Measurements from ENCODE around the gene ATF7IP2. TPM values are rescaled to one million over a fixed set of nuclear protein-coding genes. Genes with fewer than 3 reads are reported as not detected.

ATF7IP2 gene
- total and polyA plus RNA-seq, 2 of the 13 experiments (the other 11 are each of a cell fraction or from before 2014, with no cell fraction given), result 117 to 217 TPM

- TF ChIP-seq ATF2 (CRISPR knock-in tag; IDR thresholded peaks at IDR 0.05) (0 out of 2 replicates have a peak, but pooled peaks have one; percentile 46), PHF21A (CRISPR knock-in tag; IDR thresholded peaks at IDR 0.05) (peak; percentile 94), ZNF597 (CRISPR knock-in tag; IDR thresholded peaks at IDR 0.05) (no peak), HNF4G (IDR thresholded peaks at IDR 0.05; ENCODE audit: borderline replicate concordance, low read depth, low read length) (peak; percentile 92), HNF4G (CRISPR knock-in tag; IDR thresholded peaks at IDR 0.05; ENCODE audit: borderline replicate concordance, low read depth) (0 out of 2 replicates have a peak, but pooled peaks have one; percentile 16), ZC3H13 (CRISPR knock-in tag; IDR thresholded peaks at IDR 0.05) (no peak), HOXA7 (CRISPR knock-in tag; IDR thresholded peaks at IDR 0.05) (no peak), ZSCAN22 (CRISPR knock-in tag; IDR thresholded peaks at IDR 0.05) (no peak), CCDC6 (CRISPR knock-in tag; IDR thresholded peaks at IDR 0.05) (no peak), CEBPB (IDR thresholded peaks at IDR 0.05; ENCODE audit: borderline replicate concordance, low read depth, low read length) (peak; percentile 87), ZNF543 (CRISPR knock-in tag; IDR thresholded peaks at IDR 0.05) (0 out of 2 replicates have a peak, but pooled peaks have one; percentile 31), MBD4 (IDR thresholded peaks at IDR 0.05; ENCODE audit: borderline replicate concordance, low read length) (0 out of 2 replicates have a peak, but pooled peaks have one; percentile 45), ZNF383 (CRISPR knock-in tag; IDR thresholded peaks at IDR 0.05; ENCODE audit: borderline replicate concordance) (no peak), HIVEP1 (CRISPR knock-in tag; IDR thresholded peaks at IDR 0.05) (no peak), TGIF2 (CRISPR knock-in tag; IDR thresholded peaks at IDR 0.05) (no peak), GATAD2A (CRISPR knock-in tag; IDR thresholded peaks at IDR 0.05) (peak; percentile 93), NBN (conservative IDR thresholded peaks at IDR 0.05) (no peak), TCF7L2 (IDR thresholded peaks at IDR 0.05; ENCODE audit: low read depth, low read length) (peak; percentile 62; the same call in 1 of the 2 replicates), KDM4B (CRISPR knock-in tag; IDR thresholded peaks at IDR 0.05) (no peak), NFRKB (IDR thresholded peaks at IDR 0.05) (no peak)
- TF ChIP-seq, protein P1, sequence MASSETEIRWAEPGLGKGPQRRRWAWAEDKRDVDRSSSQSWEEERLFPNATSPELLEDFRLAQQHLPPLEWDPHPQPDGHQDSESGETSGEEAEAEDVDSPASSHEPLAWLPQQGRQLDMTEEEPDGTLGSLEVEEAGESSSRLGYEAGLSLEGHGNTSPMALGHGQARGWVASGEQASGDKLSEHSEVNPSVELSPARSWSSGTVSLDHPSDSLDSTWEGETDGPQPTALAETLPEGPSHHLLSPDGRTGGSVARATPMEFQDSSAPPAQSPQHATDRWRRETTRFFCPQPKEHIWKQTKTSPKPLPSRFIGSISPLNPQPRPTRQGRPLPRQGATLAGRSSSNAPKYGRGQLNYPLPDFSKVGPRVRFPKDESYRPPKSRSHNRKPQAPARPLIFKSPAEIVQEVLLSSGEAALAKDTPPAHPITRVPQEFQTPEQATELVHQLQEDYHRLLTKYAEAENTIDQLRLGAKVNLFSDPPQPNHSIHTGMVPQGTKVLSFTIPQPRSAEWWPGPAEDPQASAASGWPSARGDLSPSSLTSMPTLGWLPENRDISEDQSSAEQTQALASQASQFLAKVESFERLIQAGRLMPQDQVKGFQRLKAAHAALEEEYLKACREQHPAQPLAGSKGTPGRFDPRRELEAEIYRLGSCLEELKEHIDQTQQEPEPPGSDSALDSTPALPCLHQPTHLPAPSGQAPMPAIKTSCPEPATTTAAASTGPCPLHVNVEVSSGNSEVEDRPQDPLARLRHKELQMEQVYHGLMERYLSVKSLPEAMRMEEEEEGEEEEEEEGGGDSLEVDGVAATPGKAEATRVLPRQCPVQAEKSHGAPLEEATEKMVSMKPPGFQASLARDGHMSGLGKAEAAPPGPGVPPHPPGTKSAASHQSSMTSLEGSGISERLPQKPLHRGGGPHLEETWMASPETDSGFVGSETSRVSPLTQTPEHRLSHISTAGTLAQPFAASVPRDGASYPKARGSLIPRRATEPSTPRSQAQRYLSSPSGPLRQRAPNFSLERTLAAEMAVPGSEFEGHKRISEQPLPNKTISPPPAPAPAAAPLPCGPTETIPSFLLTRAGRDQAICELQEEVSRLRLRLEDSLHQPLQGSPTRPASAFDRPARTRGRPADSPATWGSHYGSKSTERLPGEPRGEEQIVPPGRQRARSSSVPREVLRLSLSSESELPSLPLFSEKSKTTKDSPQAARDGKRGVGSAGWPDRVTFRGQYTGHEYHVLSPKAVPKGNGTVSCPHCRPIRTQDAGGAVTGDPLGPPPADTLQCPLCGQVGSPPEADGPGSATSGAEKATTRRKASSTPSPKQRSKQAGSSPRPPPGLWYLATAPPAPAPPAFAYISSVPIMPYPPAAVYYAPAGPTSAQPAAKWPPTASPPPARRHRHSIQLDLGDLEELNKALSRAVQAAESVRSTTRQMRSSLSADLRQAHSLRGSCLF (CRISPR knock-in tag; IDR thresholded peaks at IDR 0.05; ENCODE audit: borderline replicate concordance), result no peak
- TF ChIP-seq, protein P2, sequence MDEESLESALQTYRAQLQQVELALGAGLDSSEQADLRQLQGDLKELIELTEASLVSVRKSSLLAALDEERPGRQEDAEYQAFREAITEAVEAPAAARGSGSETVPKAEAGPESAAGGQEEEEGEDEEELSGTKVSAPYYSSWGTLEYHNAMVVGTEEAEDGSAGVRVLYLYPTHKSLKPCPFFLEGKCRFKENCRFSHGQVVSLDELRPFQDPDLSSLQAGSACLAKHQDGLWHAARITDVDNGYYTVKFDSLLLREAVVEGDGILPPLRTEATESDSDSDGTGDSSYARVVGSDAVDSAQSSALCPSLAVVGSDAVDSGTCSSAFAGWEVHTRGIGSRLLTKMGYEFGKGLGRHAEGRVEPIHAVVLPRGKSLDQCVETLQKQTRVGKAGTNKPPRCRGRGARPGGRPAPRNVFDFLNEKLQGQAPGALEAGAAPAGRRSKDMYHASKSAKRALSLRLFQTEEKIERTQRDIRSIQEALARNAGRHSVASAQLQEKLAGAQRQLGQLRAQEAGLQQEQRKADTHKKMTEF (CRISPR knock-in tag; IDR thresholded peaks at IDR 0.05), result peak; percentile 56
Observed at GRCh38 chr16:10362077-10362863, 23.6 kb upstream of the ATF7IP2 start (continued).
